Measurements from ENCODE around the gene EYS.

Gene EYS

GRCh38 chr6:65199121-65199520 lies 507.9 kb downstream of the EYS start:
- no peak for DNase-seq

- DNase-seq, result no peak
Measured at GRCh38 chr6:65191471-65191870, 515.6 kb downstream of the EYS start.

- no peak for DNase-seq
Measured at GRCh38 chr6:65189236-65189881, 517.7 kb downstream of the EYS start.

- DNase-seq, result no peak
Measured at GRCh38 chr6:65186826-65187225, 520.2 kb downstream of the EYS start.

- no peak for DNase-seq
Measured at GRCh38 chr6:65182681-65183080, 524.3 kb downstream of the EYS start.

GRCh38 chr6:65170273-65170672 lies 536.8 kb downstream of the EYS start:
- DNase-seq, result no peak

GRCh38 chr6:65161661-65162060 lies 545.4 kb downstream of the EYS start:
- DNase-seq, result no peak

- DNase-seq, result no peak
Measured at GRCh38 chr6:65157025-65157424, 550.0 kb downstream of the EYS start.

GRCh38 chr6:65155083-65155482 lies 551.9 kb downstream of the EYS start:
- DNase-seq, result no peak

- no peak for DNase-seq
Measured at GRCh38 chr6:65149841-65150240, 557.2 kb downstream of the EYS start.

GRCh38 chr6:65148839-65149238 lies 558.2 kb downstream of the EYS start:
- DNase-seq, result no peak

GRCh38 chr6:65135567-65135966 lies 571.5 kb downstream of the EYS start:
- no peak for DNase-seq

- no peak for DNase-seq
Measured at GRCh38 chr6:65126667-65127066, 580.4 kb downstream of the EYS start.

- no peak for DNase-seq
Measured at GRCh38 chr6:65123521-65123920, 583.5 kb downstream of the EYS start.

GRCh38 chr6:65117817-65118409 lies 589.1 kb downstream of the EYS start:
- no peak for DNase-seq

- DNase-seq, result no peak
Measured at GRCh38 chr6:65116326-65116725, 590.7 kb downstream of the EYS start.

GRCh38 chr6:65113581-65113980 lies 593.4 kb downstream of the EYS start:
- DNase-seq, result no peak

- DNase-seq, result no peak
Measured at GRCh38 chr6:65112435-65112834, 594.6 kb downstream of the EYS start.

GRCh38 chr6:65110031-65110430 lies 597.0 kb downstream of the EYS start:
- DNase-seq, result no peak

- no peak for DNase-seq
Measured at GRCh38 chr6:65098349-65098748, 608.7 kb downstream of the EYS start.

GRCh38 chr6:65091561-65091960 lies 615.5 kb downstream of the EYS start:
- DNase-seq, result no peak

GRCh38 chr6:65088575-65088974 lies 618.5 kb downstream of the EYS start:
- DNase-seq, result no peak

- DNase-seq, result no peak
Measured at GRCh38 chr6:65081756-65082155, 625.3 kb downstream of the EYS start.

GRCh38 chr6:65075705-65076230 lies 631.3 kb downstream of the EYS start:
- no peak for DNase-seq

GRCh38 chr6:65072500-65072899 lies 634.5 kb downstream of the EYS start:
- DNase-seq, result no peak
